GM19328 (cell line): ENCODE data around the gene CD2AP.
"Not testable (repeated sequence)": the region's sequence is repeated elsewhere in the genome, so short reads cannot be mapped to it uniquely, and the experiment has no call there.

Experiments used
- ATAC-seq: cut with Tn5 transposase; IDR thresholded peaks from one replicate; pipeline ENCODE4 v1.9.1; 2021; ENCODE audit warnings: mild to moderate bottlenecking, moderate library complexity; ENCODE audit not compliant: unreplicated experiment

The CD2AP gene, protein sequence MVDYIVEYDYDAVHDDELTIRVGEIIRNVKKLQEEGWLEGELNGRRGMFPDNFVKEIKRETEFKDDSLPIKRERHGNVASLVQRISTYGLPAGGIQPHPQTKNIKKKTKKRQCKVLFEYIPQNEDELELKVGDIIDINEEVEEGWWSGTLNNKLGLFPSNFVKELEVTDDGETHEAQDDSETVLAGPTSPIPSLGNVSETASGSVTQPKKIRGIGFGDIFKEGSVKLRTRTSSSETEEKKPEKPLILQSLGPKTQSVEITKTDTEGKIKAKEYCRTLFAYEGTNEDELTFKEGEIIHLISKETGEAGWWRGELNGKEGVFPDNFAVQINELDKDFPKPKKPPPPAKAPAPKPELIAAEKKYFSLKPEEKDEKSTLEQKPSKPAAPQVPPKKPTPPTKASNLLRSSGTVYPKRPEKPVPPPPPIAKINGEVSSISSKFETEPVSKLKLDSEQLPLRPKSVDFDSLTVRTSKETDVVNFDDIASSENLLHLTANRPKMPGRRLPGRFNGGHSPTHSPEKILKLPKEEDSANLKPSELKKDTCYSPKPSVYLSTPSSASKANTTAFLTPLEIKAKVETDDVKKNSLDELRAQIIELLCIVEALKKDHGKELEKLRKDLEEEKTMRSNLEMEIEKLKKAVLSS

DNA sequence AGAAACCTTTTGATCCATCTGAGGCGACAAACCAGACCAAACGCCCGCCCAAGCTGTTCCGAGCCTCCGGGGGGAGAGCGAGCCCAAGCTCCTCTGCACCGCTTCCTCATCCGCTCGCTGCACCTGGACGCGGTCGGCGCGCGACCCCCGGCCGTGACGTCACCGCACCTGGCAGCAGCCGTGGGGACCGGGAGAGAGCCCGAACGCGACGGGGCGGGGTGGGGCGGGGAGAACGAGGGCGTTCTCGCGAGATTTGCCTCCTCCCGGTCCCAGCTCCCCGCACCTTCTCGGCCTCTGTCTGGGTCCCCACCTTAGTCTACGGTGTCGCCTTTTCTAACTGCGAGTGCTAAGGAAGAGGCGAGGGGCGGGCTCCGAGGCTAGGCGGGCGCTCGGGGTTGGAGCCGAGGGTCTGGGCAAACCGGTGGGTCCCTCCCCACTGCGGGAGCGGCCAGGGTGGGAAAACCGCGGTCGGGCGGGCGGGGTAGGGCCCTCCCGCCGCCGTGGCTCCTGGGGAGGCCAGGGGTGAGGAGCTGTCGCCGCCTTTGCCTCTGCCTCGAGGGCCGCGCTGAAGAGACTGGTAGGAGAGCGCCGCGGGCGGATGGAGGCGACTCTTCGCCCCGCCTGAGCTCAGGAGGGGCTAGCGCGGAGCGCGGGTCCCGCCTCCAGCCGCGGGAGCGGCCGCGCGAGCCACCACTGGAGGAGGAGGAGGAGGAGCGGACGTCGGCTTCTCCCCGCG lies at the start of gene CD2AP:
TSS of gene CD2AP (plus strand) at position 293 of the 736 bp plus-strand sequence. CDS start 456 bp downstream, outside the sequence.
- peak; percentile 74 for ATAC-seq

DNA sequence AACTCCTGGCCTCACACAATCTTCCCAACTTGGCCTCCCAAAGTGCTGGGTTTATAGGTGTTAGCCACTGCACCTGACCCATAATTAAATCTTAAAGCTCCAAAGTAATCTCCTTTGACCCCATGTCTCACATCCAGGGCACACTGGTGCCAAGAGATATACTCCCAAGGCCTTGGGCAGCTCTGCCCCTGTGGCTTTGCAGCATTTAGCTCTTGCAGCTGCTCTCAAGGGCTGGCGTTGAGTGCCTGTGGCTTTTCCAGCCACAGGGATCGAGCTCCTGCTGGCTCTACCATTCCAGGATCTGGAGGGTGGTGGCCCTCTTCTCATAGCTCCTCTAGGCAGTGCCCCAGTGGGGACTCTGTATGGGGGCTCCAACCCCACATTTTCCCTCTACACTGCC lies 49.3 kb upstream of the CD2AP start:
- no peak for ATAC-seq

DNA sequence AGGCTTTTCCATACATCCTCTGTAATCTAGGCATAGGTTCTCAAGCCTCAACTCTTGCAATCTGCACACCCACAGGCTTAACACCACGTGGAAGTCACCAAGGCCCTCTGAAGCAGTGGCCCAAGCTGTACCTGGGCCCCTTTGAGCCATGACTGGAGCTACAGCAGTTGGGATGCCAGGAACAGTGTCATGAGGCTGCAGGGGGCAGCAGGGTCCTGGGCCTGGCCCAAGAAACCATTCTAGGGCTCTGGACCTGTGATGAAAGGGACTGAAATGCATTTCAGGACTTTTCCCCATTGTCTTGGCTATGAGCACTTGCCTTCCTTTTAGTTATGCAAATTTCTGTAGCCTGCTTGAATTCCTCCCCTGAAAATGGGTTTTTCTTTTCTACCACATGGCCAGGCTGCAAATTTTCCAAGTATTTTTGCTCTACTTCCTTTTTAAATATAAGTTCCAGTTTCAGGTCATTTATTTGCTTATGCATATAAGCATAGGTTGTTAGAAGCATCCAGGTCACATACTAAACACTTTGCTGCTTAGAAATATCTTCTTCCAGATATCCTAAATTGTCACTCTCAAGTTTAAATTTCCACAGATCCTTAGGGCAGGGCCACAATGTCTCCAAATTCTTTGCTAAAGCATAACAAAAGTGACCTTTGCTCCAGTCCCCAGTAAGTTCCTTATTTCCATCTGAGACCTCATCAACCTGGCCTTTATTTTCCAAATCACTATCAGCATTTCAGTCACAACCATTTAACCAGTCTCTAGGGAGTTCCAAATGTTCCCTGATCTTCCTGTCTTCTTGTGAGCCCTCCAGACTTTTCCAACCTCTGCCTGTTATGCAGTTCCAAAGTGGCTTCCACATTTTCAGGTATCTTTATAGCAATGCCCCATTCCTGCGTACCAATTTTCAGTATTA lies 48.6 kb upstream of the CD2AP start:
- ATAC-seq = no peak

DNA sequence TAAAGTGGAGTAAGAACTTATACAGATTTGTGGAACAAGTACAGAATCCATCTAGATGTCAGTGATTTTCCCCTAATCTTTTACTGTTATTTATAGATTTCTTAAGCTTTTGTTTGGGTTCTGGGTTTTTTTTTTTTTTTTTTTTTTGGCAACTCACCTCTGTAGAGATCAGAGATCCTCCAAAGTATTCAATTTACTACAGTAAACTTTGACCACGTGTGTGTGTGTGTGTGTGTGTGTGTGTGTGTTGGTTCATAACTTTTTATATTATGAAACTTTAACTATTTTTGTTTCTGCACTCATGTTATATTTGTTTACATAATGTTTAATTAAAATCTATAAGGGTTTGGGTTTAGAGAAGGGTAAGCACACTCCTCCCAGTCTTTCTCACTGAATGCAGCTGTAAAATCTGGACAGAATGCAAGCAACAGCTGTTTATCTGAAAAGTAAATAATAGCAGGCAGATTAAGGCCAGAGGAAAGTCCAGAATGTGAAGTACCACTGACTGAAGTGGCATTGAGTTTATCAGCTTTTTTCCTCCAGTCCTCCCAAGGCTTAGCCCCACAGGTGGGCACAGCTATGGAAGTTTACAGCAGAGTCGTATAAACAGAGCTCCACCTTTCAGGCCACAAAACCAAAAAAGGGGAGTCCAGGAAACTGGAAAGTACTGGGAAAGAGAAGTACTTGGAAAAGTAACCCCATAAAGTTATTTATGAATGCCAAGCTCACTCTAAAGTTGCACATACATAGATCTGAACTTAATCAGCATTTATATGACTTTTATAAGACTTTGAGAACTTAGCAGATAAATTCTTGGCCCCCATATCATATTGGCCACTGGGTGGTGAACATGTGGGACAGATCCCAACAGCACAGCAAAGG lies 43.0 kb upstream of the CD2AP start:
- ATAC-seq = no peak

DNA sequence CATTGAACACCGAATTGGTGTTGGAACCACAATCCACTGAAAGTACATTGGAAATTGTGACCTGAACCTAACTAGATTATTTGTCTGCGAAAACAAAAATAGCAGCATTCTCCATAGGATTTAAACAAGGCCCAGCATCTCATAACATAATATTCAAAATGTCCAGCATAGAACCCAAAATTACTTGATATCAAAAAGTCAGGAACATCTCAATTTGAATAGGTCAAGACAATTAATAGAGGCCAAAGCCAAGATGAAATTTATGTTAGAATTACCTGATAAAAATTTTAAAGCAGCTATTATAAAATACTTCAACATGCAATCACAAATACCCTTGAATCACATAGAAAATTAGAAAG lies 42.4 kb upstream of the CD2AP start:
- no peak for ATAC-seq

DNA sequence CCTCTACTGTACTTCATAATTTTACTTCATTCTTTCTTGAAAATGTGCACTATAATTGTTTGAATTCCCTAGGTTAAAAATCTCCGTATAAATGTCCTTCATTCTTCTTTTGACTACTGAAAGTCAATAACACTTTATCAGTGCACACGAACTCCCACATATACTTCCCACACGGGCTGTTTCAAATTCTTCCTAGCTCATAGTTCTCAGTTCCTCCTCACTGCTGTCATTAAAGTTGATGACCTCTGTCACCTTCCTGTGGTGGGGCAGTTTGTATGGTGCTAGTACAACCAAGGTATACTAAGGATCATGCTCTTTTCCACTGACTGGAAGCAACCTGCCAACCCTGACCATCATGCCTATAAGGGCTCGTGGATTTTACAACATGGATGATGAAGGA lies 40.0 kb upstream of the CD2AP start:
- ATAC-seq = peak; percentile 62

DNA sequence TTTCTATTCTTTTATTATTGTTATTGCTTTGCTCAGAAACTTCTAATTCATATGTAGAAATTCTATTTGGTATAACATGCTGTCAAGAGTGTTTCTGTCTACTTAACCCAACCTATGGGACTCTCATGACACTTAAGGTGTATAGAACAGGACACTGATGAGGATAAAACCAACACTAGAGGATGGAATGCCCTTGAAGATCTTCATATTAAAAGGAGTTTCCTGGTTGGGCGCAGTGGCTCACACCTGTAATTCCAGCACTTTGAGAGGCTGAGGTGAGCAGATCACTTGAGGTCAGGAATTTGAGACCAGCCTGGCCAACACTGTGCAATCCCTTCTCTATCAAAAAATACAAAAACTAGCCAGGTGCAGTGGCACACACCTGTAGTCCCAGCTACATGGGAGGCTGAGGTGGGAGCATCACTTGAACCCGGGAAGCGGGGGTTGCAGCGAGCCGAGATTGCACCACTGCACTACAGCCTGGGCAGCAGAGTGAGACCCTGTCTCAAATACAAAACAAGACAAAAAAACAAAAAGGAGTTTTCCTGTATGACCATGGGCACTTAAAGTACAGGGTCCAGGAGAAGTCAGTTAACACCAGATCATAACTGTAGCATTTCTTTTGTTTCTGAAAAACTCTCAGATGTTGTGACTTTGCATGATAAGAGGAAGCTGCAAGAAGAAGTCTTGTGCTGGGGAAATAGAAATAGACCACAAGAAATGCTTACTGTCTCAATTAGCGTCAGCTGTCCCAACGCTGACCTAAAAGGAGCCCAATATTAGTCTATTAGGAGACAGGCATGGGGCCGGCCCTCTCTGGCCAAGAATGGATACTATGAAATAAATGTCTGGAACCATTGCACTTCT lies 38.9 kb upstream of the CD2AP start:
- peak; percentile 69 for ATAC-seq

DNA sequence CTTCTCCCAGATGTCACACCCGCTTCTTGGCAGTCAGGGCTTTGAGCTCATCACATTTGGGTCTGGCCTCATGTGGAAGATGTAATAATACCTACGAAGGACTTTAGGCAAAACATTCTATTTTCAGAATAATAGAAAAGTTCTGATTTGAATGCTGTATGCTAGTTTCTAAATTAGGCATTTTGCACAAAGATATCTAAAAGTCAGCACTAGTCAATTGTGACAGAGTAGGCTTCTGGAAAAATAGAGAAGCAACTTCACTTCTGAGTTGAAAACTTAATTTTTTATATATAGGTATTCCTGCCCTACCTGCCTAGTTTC lies 38.3 kb upstream of the CD2AP start:
- peak; percentile 47 for ATAC-seq

DNA sequence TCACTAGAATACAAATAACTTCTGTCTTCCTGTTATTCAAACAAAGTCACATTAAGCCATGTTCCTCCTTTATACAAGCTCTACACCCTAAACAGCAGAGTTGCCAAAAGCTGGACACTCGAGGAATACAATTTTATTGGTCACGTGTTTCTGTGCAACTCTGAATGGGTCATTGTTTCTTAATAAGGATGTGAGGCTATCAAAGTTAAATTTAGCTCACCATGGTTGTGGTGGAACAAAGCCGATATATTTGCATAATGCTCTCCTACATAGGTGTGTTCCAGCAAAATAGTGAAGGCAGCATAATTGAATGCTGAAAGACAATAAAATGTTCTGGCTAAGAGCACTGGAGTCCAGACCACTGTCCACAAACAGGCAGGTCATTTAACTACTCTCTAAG lies 36.9 kb upstream of the CD2AP start:
- peak; percentile 45 for ATAC-seq

DNA sequence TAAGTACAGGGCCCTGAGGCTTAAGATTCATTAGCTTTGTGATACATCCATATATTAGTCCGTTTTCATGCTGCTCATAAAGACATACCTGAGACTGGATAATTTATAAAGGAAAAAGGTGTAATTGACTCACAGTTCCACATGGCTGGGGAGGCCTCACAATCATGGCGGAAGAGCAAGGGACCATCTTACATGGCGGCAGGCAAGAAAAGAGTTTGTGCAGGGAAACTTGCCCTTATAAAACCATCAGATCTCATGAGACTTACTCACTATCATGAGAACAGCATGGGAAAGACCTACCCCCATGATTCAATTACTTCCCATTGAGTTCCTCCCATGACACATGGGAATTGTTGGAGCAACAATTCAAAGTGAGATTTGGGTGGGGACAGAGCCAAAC lies 32.6 kb upstream of the CD2AP start:
- not testable (repeated sequence) for ATAC-seq

DNA sequence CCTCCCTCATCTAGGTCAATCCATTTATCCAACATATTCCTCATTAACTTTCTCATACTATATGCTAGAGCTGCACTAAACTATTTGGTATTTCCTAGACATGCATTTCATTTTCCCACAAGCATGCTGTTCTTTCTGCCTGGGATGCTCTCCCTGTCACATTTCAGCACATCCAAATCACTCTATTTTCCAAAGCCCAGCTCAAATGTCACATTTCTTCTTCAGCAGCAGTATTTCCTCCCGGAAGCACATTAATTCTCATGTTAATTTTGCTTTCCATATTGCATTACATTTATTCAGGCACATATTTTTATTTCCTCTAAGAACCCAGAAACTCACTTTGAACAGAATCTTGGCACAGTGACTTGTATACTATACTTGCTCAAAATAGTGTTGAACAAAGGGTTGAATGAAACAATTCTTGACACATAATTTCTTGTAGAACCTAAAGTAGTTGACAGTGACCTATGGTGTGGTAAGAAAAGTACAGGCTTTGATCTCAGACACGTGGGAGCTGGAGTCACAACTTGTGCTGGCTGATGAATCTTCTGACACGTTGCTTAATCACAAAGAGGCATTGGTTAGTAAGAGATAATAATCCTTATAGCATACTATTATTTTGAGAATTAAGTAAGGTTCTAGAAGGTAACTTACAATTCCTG lies 30.8 kb upstream of the CD2AP start:
- no peak for ATAC-seq

DNA sequence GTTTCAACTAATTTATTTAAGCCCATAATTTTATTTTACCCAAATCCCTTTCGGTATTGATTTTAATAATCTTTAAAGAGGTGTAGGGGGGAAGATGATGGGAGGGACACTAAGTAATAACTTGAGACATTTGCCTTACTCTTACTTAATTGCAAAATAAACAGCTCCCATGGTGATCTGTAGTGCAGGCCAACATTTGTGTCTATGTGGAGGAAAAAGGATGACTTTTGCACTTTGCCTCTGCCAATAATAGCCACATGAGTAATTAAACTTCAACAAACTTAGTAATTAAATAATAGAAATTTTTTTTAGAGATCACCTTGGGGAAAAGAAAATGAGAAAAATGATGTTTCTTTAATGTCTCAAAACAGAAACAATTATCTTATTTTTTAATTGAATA lies 29.9 kb upstream of the CD2AP start:
- ATAC-seq = no peak

DNA sequence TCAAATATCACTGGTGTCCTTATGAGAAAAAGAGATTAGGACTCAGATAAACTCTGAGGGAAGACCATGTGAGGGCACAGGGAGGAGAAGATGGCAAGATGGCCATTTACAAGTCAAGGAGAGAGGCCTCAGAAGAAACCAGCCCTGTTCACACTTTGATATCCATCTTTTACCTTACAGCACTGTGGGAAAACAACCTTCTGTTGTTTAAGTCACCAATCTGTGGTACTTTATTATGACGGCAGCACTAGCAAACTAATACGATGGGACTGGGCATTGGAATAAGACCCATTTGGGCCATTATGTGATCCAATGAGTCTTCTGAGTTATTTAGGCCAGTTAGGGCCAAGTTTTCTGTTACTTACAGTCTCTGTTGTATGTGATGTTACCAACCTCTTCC lies 26.4 kb upstream of the CD2AP start:
- no peak for ATAC-seq

DNA sequence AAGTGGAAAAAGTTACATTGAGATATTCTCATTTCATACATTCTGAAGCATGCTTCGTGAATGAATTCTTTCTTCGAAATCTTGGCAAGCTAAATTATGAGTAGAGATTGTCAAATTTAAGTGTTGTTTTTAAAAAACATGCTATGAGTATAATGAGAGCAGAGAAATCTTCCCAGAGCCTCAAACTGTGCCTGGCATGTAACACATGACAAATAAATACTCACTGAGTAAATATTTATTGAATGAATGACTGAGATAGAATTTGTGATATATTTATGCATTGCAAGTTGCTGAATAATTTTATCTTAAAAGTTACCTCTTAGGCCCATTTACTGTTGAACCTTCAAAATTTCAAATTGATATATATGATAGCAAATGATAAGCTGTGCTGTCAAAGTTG lies 24.7 kb upstream of the CD2AP start:
- no peak for ATAC-seq

DNA sequence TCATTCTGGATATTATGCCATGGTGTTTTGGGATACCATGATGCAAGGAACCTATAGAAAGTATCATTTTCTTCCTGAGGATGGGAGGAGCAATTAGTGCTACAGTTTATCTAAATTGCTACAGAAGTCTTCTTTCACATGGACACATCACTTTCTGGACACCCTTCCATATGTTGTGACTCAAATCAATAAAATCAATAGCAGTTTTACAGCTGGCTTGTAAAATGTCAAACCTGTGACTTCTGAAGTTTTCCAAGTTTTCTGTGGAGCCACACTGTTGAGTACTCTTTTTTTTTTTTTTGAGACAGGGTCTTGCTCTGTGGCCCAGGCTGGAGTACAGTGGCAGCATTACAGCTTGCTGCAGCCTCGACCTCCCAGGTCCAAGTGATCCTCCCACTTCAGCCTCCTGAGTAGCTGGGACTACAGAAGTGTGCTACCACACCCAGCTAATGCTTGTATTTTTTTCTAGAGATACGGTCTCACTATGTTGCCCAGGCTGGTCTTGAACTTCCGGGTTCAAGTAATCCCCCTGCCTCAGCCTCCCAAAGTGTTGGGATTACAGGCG lies 24.1 kb upstream of the CD2AP start:
- ATAC-seq = no peak

DNA sequence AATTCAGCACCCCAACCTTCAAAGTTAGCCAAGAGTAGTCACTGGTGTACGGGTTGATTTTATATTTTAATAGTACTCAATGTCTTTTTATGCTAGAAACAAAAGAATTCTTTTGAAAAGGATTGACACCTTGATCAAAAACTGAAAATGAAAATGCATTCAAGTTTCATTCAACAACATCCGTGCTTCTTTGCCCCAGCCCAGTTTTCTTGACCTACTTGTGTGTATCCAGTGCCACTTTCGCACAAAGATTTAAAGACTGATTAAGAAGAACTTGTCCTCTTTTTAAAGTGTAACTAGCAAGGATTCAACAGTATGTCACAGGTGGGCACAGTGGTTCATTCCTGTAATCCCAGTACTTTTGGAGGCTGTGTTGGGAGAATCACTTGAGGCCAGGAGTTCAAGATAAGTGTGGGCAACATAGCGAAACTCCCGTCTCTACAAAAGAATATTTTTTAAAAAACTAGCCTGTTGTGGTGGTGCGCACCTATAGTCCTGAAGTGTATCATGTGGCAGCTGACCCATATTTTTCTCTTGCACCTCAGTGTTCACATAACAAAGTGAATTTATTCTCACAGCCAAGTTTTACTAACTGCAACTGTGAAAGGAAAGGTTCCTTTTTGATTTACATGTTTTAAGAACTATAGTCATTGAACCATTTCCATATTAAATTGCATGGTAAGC lies 22.7 kb upstream of the CD2AP start:
- ATAC-seq = no peak

DNA sequence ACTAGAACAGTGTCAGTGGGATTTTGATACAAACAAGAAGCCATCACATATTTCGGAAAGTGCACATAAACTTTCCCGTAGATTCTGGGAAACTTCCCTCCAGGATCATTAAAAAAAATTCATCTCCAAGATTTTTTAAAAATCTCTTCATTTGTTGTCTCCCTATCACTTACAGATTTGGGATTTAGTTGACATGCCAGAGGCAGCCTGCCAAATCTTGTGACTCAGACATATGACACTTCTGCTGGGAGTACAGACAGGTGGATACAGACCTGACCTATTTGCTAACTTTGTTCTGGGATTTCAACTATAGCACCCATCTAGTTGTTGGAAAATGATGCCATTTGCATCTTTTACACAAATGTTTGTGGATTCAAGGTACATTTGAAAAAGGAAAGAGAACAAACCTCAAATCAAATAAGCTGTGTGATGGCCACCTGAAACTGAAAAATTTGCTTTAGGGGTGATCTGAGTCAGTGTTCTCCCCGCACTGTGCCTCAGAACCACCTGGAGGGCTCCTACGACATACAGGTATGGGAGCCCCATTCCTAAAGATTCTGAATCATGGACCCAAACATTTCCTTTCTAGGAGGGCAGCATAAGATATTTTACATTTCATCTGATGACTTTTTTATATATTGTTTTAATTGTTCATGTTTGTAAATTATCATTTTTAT lies 21.9 kb upstream of the CD2AP start:
- peak; percentile 59 for ATAC-seq
